Mucosa of gallbladder (tissue), 1 donor: ENCODE measurements around the gene LAMA5. TPM values are rescaled to one million over a fixed set of nuclear protein-coding genes. Genes with fewer than 3 reads are reported as not detected.

Experiments used
- DNase-seq: peaks from one replicate; pipeline ENCODE4 v3.0.0-alpha.2; 2020; ENCODE audit warnings: low spot score
- total RNA-seq: library from RNA; stranded (reverse); gene quantifications from one replicate; pipeline ENCODE4 v1.2.1, GENCODE V29; 2021
- donor health status: DM: no; HTN: no; CAD: no.

The LAMA5 gene
- total RNA-seq, 1 donor from 2014 or later: 298 TPM

- DNase-seq: no peak
Observed at GRCh38 chr20:62330576-62331317, 36.4 kb downstream of the LAMA5 start.

- no peak for DNase-seq
Observed at GRCh38 chr20:62329389-62330377, 37.4 kb downstream of the LAMA5 start.

- DNase-seq: no peak
Observed at GRCh38 chr20:62328684-62329388, 38.3 kb downstream of the LAMA5 start.

DNA sequence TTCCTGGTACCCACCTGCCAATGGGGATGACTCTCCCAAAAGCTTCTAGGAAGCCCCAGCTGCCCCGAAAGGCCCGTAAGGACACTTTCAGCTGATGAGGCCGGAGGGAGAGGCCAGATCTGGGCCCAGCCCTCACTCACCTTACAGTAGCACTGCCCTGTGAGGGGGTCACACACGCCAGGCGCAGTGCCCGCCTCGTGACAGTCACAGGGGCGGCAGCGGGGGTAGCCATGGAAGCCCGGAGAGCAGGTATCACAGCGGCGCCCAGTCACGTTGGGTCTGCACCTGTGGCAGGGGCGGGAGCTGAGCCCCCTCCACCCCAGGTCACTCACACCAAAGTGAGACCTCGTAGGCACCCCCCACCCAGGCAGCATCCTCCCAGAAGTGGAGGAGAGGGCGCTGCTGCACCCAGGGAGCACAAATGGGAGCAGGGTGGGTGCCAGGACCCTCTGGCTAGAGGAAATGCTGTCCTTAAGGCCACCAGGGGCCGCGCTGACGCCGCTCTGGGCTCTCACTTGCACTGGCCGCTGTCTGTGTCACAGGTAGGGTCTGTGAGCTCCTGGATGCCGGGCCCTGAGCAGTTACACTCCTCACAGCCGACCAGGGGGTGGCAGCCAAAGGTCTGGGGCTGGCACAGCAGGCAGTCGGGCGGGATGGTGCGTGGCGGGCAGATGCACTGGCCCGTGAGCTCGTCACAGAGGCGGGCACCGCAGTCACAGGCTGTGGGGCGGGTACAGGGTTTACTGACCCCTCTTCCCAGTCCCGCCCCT, 39.2 kb downstream of the LAMA5 start:
- DNase-seq: no peak

DNA sequence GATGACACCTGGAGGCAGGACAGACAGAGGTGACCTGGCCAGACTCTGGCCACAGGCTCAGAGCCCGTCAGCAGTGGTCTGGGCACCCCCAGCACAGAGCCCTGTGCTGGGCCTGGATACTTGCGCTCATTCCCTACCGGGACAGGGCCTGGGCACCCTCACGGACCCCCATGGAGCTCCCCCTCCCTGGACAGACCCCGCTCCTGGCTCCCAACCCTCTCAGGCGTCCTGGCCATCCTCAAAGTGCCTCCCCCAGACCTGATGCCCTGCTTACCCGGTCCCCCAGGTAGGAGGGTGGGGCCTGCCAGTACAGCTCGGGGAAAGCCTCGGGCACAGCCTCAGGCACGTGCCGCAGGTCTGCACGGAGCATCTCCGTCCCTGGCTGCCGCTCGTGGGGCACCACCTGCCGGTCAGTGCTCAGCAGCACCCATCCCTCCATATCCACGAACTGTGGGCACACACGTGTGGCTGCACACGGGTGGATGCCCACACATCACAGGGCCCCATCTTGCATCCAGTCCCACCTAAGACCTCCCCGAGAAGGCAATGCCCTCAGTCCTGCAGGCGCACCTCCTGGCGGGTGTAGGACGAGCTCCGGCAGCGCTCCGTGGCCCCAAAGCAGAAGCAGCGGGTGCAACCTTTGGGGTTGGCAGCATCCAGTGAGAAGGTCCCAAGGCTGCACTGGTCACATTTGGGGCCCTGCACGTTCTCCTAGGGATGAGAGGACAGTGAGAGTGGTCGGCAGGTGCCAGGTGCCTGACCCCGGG, 40.0 kb downstream of the LAMA5 start:
- no peak for DNase-seq

DNA sequence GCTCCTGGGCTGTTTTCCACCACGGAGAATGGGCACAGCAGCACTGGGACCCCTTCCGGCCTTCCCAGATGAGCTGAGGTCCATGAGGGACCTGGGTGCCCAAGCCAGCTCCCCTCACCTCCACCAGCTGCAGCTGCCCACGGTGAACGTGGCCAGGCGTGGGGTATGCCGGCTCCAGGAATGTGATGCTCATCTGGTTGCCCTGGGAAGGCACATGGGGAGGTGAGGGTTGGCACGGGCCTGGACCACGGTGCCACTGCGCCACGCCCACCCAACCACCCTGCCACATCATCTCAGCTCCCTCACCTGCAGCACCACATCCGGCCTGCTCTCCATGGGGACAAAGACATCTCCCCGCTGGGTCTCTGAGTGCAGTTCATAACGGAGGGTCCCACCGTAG, 40.6 kb downstream of the LAMA5 start:
- DNase-seq: no peak

GRCh38 chr20:62325172-62325905, 41.8 kb downstream of the LAMA5 start:
- no peak for DNase-seq

- no peak for DNase-seq
Observed at GRCh38 chr20:62323980-62324906, 42.9 kb downstream of the LAMA5 start.

DNA sequence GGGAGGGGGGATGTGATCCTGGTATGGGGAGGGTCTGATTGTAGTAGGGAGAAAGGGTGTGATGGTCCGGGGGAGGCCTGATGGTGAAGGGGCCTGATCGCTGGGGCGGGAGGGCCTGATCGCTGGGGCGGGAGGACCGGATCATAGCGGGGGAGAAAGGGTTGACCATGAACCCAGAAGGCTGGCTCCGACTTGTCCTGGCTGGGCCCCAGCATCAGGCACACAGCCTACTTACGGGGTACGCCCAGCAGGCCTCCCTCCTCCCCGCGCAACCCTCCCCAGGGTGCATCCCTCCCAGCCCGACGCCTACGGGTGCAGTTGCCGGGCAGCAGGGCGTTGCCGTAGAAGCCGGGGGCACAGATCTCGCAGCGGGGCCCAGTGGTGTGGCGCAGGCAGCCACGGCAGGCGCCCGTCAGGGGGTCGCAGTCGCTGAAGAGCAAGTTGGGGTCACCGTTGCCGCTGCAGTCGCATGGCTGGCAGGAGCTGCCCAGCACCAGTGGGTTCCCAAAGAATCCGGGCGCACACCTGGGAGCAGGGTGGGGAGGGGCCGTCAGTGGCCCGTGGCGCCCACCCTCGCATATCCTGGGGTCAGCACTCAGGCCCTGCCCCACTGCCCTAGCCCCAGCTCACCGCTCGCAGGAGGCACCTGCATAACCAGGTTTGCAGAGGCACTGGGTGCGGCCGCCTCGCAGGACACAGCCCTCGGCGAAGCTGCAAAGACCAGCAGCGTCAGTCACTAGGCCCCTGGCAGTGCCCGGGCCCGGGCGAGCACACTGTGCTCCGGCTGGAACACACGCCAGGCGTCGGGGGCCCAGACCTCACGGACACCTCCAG, 43.7 kb downstream of the LAMA5 start:
- DNase-seq: no peak

- DNase-seq: no peak
Observed at GRCh38 chr20:62322492-62323041, 44.5 kb downstream of the LAMA5 start.

DNA sequence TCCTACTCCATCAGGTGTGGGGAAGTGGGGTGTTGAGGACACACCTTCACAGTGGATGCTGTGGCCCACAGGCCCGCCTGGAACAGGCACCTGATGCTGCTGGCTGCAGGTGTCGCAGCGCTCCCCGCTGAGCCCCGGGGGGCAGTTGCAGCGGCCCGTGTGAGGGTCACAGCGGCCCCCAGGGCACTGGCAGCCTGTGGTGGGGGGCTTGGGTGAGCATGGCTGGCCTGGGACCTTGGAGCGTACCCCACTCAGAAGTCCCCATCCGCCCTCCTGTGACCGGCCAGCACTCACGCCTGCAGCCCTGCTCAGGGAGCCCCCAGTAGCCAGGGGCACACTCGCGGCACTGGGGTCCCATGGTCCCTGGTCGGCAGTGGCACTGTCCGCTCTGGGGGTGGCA, 45.1 kb downstream of the LAMA5 start:
- no peak for DNase-seq

GRCh38 chr20:62321521-62321948, 45.6 kb downstream of the LAMA5 start:
- DNase-seq: no peak

DNA sequence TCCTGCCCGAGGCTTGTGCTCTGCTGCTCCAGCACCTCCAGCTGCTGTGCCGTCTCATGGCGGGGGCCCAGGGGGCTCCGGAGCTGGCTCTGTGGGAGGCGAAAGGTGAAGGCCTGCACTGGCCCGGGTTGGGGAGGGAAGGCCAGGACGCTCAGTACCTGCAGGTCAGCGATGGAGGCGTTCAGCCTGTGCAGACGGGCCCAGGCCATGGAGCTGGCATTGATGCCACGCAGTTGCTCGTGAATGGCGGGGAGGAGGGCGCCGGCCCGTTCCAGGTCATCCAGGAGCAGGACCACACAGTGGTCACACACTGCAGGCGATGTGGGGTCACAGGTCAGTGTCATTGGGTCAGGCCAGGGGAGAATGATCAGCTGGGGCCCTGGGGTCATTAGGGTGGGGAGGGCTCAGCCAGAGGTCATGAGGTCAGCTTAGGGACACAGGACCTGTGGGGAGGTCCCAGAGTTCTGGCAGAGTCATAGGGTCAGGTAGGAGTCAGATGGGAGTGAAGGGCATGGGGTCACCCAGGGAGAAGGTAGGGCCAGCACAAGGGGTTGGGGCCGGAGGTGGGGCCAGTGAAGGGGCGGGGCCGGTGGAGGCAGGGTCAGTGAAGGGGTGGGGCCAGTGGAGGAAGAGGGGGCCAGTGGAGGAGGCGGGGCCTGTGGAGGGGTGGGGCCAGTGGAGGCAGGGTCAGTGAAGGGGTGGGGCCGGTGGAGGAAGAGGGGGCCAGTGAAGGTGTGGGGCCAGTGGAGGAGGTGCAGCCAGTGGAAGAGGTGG, 46.3 kb downstream of the LAMA5 start:
- DNase-seq: no peak

- DNase-seq: no peak
Observed at GRCh38 chr20:62319346-62319909, 47.7 kb downstream of the LAMA5 start.

DNA sequence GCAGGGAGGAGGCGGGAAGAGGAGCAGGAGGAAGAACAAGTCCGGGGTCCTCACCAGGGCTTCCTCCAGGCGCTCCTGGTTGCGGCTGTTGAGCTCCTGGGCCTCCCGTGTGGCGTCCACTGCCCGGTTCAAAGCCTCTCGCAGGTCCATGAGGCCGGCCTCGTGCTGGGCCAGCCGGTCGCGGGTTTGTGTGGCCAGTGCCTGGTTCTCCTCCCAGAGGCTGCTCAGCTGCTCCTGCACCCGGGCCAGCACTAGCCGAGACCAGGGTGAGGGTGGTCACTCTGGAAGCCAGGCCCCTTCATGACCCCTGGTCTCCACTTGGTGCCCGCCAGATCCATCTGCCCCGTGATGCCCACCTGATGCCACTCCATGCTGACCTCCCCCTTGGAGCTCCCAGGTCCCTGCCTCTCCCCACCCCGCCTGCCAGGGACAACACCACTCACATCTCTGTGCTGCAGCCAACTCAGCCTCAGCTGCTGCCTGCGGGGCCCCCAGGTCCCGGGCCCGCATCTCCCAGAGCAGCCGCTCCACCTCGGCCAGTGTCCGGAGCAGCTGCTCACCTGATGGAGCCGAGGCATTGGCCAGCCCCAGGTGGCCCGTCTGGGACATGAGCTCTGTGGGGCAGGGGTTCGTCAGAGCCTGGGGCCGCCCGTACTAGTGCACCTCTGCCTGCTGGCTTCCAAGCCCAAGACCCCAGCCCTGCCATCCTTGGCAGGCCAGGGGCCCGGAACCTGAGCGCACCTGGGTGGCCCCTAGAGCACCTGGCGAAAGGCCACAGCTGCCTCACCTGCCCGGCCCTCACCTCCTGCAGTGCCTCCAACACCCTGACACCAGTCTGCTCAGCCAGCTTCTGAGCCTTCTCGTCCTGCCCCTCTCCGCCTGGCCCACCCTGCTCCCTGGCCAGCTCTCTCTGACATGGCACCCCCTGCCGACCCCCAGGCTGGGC, 48.4 kb downstream of the LAMA5 start:
- no peak for DNase-seq
